ENCODE results near the gene SLC26A5. TPM values are rescaled to one million over a fixed set of nuclear protein-coding genes. Genes with fewer than 3 reads are reported as not detected.

SLC26A5 gene
- total and polyA plus RNA-seq, 9 donors, result 0.06 to 0.34 (median 0.11) TPM; not detected in 5

GRCh38 chr7:103425177-103425576, 20.8 kb downstream of the SLC26A5 start:
- H3K27ac ChIP-seq, result no peak overlapping the region
- no peaks in the 10 kb centered on the region for H3K36me3 ChIP-seq
- no peak overlapping the region for H3K4me3 ChIP-seq
- no peaks in the 10 kb centered on the region for H3K9me3 ChIP-seq
- no peaks in the 10 kb centered on the region for H3K27me3 ChIP-seq
- no peaks in the 10 kb centered on the region for H3K4me1 ChIP-seq (ENCODE audit: insufficient read depth)
- WGBS, 3 donors, result 21 to 50% (median 21%) methylated on average over 1 of the region's 1 CpG
- TF ChIP-seq POLR2A (IDR thresholded peaks at IDR 0.05) (no peak), EP300 (IDR thresholded peaks at IDR 0.05) (no peak), CTCF (IDR thresholded peaks at IDR 0.05) (no peak)
- intact Hi-C loops (cut with DNase I), result no loop called here
- no peak for DNase-seq

GRCh38 chr7:103423467-103424179, 22.4 kb downstream of the SLC26A5 start:
- WGBS, 3 donors, result 70 to 81% (median 80%) methylated on average over 3 of the region's 3 CpGs
- Histone ChIP-seq H3K9me3 (no peaks in the 10 kb centered on the region), H3K27ac (no peak overlapping the region), H3K27me3 (no peaks in the 10 kb centered on the region), H3K4me3 (no peak overlapping the region), H3K36me3 (no peaks in the 10 kb centered on the region), H3K4me1 (ENCODE audit: insufficient read depth) (no peaks in the 10 kb centered on the region)
- intact Hi-C loops (cut with DNase I), result no loop called here
- DNase-seq, result no peak
- no peak for TF ChIP-seq CTCF (IDR thresholded peaks at IDR 0.05)
- TF ChIP-seq POLR2A (IDR thresholded peaks at IDR 0.05), result no peak
- no peak for TF ChIP-seq EP300 (IDR thresholded peaks at IDR 0.05)

- no peak for DNase-seq
- Histone ChIP-seq H3K36me3 (no peaks in the 10 kb centered on the region), H3K9me3 (no peaks in the 10 kb centered on the region), H3K4me3 (no peak overlapping the region), H3K4me1 (ENCODE audit: insufficient read depth) (no peaks in the 10 kb centered on the region), H3K27me3 (no peaks in the 10 kb centered on the region), H3K27ac (no peak overlapping the region)
- intact Hi-C loops (cut with DNase I), result no loop called here
- 78 to 85% (median 80%) methylated on average over 5 of the region's 5 CpGs for WGBS, 3 donors
- TF ChIP-seq EP300 (IDR thresholded peaks at IDR 0.05) (no peak), CTCF (IDR thresholded peaks at IDR 0.05) (no peak), POLR2A (IDR thresholded peaks at IDR 0.05) (no peak)
These were observed 25.1 kb downstream of the SLC26A5 start for GRCh38 chr7:103420857-103421384.

- no peak overlapping the region for H3K4me3 ChIP-seq
- no peaks in the 10 kb centered on the region for H3K36me3 ChIP-seq
- intact Hi-C loops (cut with DNase I), result no loop called here
- no peak for DNase-seq
- no peaks in the 10 kb centered on the region for H3K9me3 ChIP-seq
- no peaks in the 10 kb centered on the region for H3K4me1 ChIP-seq (ENCODE audit: insufficient read depth)
- 77 to 82% (median 82%) methylated on average over 3 of the region's 3 CpGs for WGBS, 3 donors
- no peaks in the 10 kb centered on the region for H3K27me3 ChIP-seq
- TF ChIP-seq EP300 (IDR thresholded peaks at IDR 0.05) (no peak), POLR2A (IDR thresholded peaks at IDR 0.05) (no peak), CTCF (IDR thresholded peaks at IDR 0.05) (no peak)
- no peak overlapping the region for H3K27ac ChIP-seq
These were observed 27.8 kb downstream of the SLC26A5 start for GRCh38 chr7:103418241-103418640.

Measured in ovary (tissue), 9 donors.